Coronary artery (tissue), 2 donors: ENCODE measurements around the gene DRC1.

Source experiments
- DNase-seq: peaks from one replicate; pipeline ENCODE4 v3.0.0-alpha.2; 2017; ENCODE audit warnings: low spot score
- H3K27ac ChIP-seq, 2 donors: fragments of 200-600 bp; sonication (generic); one replicate each; pipeline ENCODE4 v1.5.1; 2016 to 2019
- H3K4me3 ChIP-seq: fragments of 200-600 bp; sonication (generic); 2 replicates; pipeline ENCODE4 v1.5.1; 2016; ENCODE audit warnings: mild to moderate bottlenecking, moderate library complexity
- CTCF ChIP-seq: fragments of 200-600 bp; sonication (generic); IDR thresholded peaks from one replicate; pipeline ENCODE4 v1.5.1; 2019; ENCODE audit warnings: antibody characterized with exemption

Gene DRC1

GRCh38 chr2:26473796-26474195 lies 72.1 kb downstream of the DRC1 start:
- no peak overlapping the region for H3K4me3 ChIP-seq
- DNase-seq, result no peak
- H3K27ac ChIP-seq, result no peak overlapping the region

GRCh38 chr2:26474261-26474785 lies 72.6 kb downstream of the DRC1 start:
- H3K27ac ChIP-seq, result no peak overlapping the region
- no peak for TF ChIP-seq CTCF

More at GRCh38 chr2:26473796-26474195, 72.1 kb downstream of the DRC1 start:
- no peak for TF ChIP-seq CTCF

GRCh38 chr2:26475037-26475436 lies 73.3 kb downstream of the DRC1 start:
- no peak for TF ChIP-seq CTCF
- no peak for DNase-seq
- no peak overlapping the region for H3K4me3 ChIP-seq
- H3K27ac ChIP-seq, result no peak overlapping the region

More at GRCh38 chr2:26474261-26474785, 72.6 kb downstream of the DRC1 start:
- DNase-seq, result no peak
- H3K4me3 ChIP-seq, result no peak overlapping the region

GRCh38 chr2:26475832-26476501 lies 74.2 kb downstream of the DRC1 start:
- no peak overlapping the region for H3K4me3 ChIP-seq
- no peak for TF ChIP-seq CTCF
- DNase-seq, result no peak
- H3K27ac ChIP-seq, result no peak overlapping the region

- no peak for TF ChIP-seq CTCF
These were observed 75.6 kb downstream of the DRC1 start for GRCh38 chr2:26477126-26477910.

GRCh38 chr2:26477911-26478253 lies 76.2 kb downstream of the DRC1 start, which contains the start of gene OTOF:
Gene OTOF, minus strand, starts transcription at chr2:26478124.
- DNase-seq, result no peak
- Histone ChIP-seq H3K27ac (no peak within 1 kb of the TSS), H3K4me3 (no peak within 1 kb of the TSS)
- TF ChIP-seq CTCF, result no peak

More at GRCh38 chr2:26477126-26477910, 75.6 kb downstream of the DRC1 start:
- Histone ChIP-seq H3K27ac (no peak overlapping the region), H3K4me3 (no peak overlapping the region)
- no peak for DNase-seq
